ENCODE results near the gene CAMK2B. TPM values are rescaled to one million over a fixed set of nuclear protein-coding genes. Genes with fewer than 3 reads are reported as not detected.

CAMK2B gene
- total RNA-seq, 1 experiment from 2014 or later, result 0.34 TPM

DNA sequence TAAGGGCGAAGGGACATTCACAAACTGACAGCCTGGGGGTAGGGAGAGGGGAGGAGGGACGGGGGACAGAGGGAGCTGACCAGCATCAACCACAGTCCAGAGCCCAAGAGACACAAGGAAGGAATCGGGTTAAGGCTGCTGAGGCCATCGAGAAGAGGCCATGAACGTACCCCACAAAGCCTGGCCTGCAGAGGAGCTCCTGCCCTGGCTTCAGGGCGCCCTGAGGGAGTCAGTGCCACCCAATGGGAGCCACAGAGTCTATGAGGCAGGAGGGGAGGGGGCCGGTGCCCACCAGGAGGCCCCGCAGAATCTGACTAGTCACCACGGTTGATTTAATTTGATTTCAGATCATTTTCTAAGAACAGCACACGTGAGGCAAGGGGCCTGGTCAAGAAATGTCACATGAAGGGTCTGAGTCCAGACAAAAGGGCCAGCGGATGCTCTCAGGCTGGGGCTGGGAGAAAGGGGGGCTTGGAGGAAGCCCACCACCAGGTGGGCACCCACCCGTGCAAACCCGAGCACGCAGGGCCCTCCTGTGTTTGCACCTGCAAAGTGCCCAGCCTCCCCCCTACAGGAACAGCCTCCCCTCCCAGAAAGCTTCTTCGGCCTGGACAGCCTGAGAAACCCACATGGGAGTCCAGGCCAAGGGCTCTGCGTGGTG, 40.4 kb downstream of the CAMK2B start (continued):
- TF ChIP-seq, protein P1, sequence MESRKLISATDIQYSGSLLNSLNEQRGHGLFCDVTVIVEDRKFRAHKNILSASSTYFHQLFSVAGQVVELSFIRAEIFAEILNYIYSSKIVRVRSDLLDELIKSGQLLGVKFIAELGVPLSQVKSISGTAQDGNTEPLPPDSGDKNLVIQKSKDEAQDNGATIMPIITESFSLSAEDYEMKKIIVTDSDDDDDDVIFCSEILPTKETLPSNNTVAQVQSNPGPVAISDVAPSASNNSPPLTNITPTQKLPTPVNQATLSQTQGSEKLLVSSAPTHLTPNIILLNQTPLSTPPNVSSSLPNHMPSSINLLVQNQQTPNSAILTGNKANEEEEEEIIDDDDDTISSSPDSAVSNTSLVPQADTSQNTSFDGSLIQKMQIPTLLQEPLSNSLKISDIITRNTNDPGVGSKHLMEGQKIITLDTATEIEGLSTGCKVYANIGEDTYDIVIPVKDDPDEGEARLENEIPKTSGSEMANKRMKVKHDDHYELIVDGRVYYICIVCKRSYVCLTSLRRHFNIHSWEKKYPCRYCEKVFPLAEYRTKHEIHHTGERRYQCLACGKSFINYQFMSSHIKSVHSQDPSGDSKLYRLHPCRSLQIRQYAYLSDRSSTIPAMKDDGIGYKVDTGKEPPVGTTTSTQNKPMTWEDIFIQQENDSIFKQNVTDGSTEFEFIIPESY (IDR thresholded peaks at IDR 0.05; ENCODE audit: extremely low read depth, insufficient replicate concordance, low read length), result no peak

DNA sequence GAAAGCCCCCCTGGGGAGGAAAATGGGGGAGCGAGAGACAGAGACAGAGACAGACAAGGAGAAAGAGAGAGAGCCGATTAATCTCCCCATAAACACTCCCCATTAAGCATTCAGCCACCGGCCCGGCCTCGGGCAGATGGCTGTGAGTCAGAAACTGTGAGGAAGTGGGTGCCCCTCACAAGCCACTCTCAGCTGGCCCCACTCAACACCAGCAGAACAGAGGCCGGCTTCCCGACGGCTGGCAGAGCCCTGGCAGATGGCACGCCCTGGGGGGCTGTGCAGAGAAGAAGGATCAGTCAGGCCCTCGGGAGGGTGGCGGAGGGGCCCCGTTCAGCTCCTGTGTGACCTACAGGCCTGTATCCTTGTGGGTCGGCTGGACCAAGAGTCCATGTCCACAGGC, 41.2 kb downstream of the CAMK2B start:
- H3K4me1 ChIP-seq (ENCODE audit: control insufficient read depth in 1 of 2, insufficient read depth in 2 of 2, low read length in 2 of 2), result no peaks in the 10 kb centered on the region
- intact Hi-C loops (cut with micrococcal nuclease), result no loop called here
- H3K9me3 ChIP-seq (ENCODE audit: control insufficient read depth in 1 of 2, insufficient read depth in 1 of 2, low read depth in 1 of 2, low read length in 2 of 2), result no peaks in the 10 kb centered on the region
- H3K27me3 ChIP-seq (ENCODE audit: insufficient read depth, low read length), result no peaks in the 10 kb centered on the region
- no peak overlapping the region for H3K9ac ChIP-seq (ENCODE audit: low read length)
- POLR2A ChIA-PET, result no interaction called here
- TF ChIP-seq CEBPB (IDR thresholded peaks at IDR 0.05; ENCODE audit: low read depth) (no peak), TCF7L2 (IDR thresholded peaks at IDR 0.05; ENCODE audit: borderline replicate concordance, extremely low read depth, insufficient read depth, insufficient read length) (no peak), YY1 (IDR thresholded peaks at IDR 0.05; ENCODE audit: extremely low read depth, insufficient replicate concordance, low read depth, low read length) (no peak), FOSL1 (IDR thresholded peaks at IDR 0.05; ENCODE audit: low read depth) (no peak), POLR2AphosphoS5 (IDR thresholded peaks at IDR 0.05; ENCODE audit: low read depth, low read length) (no peak), EZH2phosphoT487 (IDR thresholded peaks at IDR 0.05; ENCODE audit: borderline replicate concordance) (no peak)
- TF ChIP-seq, protein P2, sequence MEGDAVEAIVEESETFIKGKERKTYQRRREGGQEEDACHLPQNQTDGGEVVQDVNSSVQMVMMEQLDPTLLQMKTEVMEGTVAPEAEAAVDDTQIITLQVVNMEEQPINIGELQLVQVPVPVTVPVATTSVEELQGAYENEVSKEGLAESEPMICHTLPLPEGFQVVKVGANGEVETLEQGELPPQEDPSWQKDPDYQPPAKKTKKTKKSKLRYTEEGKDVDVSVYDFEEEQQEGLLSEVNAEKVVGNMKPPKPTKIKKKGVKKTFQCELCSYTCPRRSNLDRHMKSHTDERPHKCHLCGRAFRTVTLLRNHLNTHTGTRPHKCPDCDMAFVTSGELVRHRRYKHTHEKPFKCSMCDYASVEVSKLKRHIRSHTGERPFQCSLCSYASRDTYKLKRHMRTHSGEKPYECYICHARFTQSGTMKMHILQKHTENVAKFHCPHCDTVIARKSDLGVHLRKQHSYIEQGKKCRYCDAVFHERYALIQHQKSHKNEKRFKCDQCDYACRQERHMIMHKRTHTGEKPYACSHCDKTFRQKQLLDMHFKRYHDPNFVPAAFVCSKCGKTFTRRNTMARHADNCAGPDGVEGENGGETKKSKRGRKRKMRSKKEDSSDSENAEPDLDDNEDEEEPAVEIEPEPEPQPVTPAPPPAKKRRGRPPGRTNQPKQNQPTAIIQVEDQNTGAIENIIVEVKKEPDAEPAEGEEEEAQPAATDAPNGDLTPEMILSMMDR (IDR thresholded peaks at IDR 0.05 in 2 of 3, conservative IDR thresholded peaks at IDR 0.05 in 1 of 3; ENCODE audit: borderline replicate concordance in 1 of 3, insufficient read depth in 1 of 3, low read depth in 2 of 3, low read length in 2 of 3), result no peak
- TF ChIP-seq, protein P1 (IDR thresholded peaks at IDR 0.05; ENCODE audit: extremely low read depth, insufficient replicate concordance, low read length), result no peak
- no peaks in the 10 kb centered on the region for H3K79me2 ChIP-seq (ENCODE audit: insufficient read depth, low read length)
- H3K4me2 ChIP-seq (ENCODE audit: low read length), result no peak overlapping the region
- BruUV-seq (replicated peaks), result no TSS peak
- no peaks in the 10 kb centered on the region for H3K9me2 ChIP-seq (ENCODE audit: insufficient read depth)
- no peak overlapping the region for H3K4me3 ChIP-seq (replicated peaks in 1 of 2; ENCODE audit: low read depth in 1 of 2, low read length in 2 of 2)
- DNase-seq (ENCODE audit: low read depth, low spot score), result no peak
- H3K27ac ChIP-seq (ENCODE audit: low read depth, low read length), result no peak overlapping the region
- no peaks in the 10 kb centered on the region for H3K36me3 ChIP-seq (ENCODE audit: control insufficient read depth in 1 of 2, insufficient read depth in 2 of 2, low read length in 2 of 2)
- no peak overlapping the region for H2AFZ ChIP-seq (ENCODE audit: low read depth, low read length, poor library complexity, severe bottlenecking)
- CTCF ChIA-PET, result no interaction called here
- no peak for ATAC-seq
- RAD21 ChIA-PET (ENCODE audit: low non-redundant PET in 1 of 2, low total read pairs in 2 of 2, uncharacterized antibody in 2 of 2, unreplicated experiment in 2 of 2), result no interaction called here
- H4K20me1 ChIP-seq (ENCODE audit: insufficient read depth), result no peaks in the 10 kb centered on the region
